ENCODE results near the gene MCL1.
"Not testable (repeated sequence)": the region's sequence is repeated elsewhere in the genome, so short reads cannot be mapped to it uniquely, and the experiment has no call there.

MCL1 gene

DNA sequence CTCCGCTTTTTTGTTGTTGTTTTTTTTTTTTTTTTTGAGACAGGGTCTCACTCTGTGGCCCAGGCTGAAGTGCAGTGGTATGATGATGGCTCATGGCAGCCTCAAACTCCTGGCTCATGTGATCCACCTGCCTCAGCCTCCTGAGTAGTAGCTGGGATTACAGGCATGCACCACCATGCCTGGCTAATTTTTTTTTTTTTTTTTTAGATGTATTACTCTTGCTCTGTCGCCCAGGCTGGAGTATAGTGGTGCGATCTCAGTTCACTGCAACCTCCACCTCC lies 26.0 kb upstream of the MCL1 start:
- POLR2A ChIA-PET: interaction anchor here (0.6 to 3.4 kb wide), 4 partner anchors 26 to 269 kb away, joined by 3 to 23 read pairs (median 4); partner anchors contain the start of gene MCL1
- CTCF ChIA-PET: interaction anchor here (1.1 to 1.8 kb wide), 2 partner anchors 17 to 73 kb away, joined by 3 to 8 read pairs; no protein-coding TSS in a partner anchor
- H3K4me3 ChIP-seq (ENCODE audit: low read depth, low read length); H3K4me1 ChIP-seq (ENCODE audit: control insufficient read depth, insufficient read depth, low read length); H3K36me3 ChIP-seq (ENCODE audit: control insufficient read depth in 2 of 2, insufficient read depth in 1 of 2, low read length in 2 of 2); H3K27ac ChIP-seq (ENCODE audit: extremely low read depth, low read depth, low read length); H3K9me3 ChIP-seq (ENCODE audit: control insufficient read depth, insufficient read depth, low read depth, low read length): not testable (repeated sequence)
- 0 out of 2 replicates have a peak, but pooled peaks have one; percentile 15 for TF ChIP-seq ZNF121 (tag by site-specific recombination; IDR thresholded peaks at IDR 0.05)
- TF ChIP-seq, protein P1, sequence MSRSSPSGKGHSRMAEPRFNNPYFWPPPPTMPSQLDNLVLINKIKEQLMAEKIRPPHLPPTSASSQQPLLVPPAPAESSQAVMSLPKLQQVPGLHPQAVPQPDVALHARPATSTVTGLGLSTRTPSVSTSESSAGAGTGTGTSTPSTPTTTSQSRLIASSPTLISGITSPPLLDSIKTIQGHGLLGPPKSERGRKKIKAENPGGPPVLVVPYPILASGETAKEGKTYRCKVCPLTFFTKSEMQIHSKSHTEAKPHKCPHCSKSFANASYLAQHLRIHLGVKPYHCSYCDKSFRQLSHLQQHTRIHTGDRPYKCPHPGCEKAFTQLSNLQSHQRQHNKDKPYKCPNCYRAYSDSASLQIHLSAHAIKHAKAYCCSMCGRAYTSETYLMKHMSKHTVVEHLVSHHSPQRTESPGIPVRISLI (tag by site-specific recombination; IDR thresholded peaks at IDR 0.05): 0 out of 2 replicates have a peak, but pooled peaks have one; percentile 60

DNA sequence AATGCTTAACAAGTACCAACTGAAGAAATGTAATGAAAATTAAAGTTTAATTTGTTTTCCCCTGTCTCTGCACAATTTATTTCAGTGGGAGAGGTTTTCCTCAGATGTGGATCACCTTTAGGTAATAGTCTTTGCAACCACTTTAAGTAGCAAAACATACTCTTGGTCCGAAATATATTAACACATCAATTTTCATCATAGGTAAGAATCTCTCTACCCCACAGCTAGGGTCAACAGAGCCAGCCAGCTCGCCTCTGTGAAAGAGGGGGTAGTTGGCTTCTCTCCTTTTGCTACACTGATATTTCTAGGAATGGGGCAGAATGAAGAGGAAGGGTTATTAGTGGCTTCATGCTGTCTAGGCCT lies 24.8 kb upstream of the MCL1 start:
- Histone ChIP-seq H3K4me3 (ENCODE audit: low read depth, low read length) (no peak overlapping the region), H3K27ac (ENCODE audit: extremely low read depth, low read depth, low read length) (peak overlapping the region; percentile 17; the same call in 1 of the 2 replicates), H3K9me3 (ENCODE audit: control insufficient read depth, insufficient read depth, low read depth, low read length) (no peaks in the 10 kb centered on the region), H3K36me3 (ENCODE audit: control insufficient read depth in 2 of 2, insufficient read depth in 1 of 2, low read length in 2 of 2) (peaks cover 2 to 10% of the 10 kb centered on the region in 2 experiments; a peak in 2 of 3 replicates), H3K4me1 (ENCODE audit: control insufficient read depth, insufficient read depth, low read length) (peaks cover 3% of the 10 kb centered on the region; the same call in 1 of the 2 replicates)
- ChIA-PET CTCF (interaction anchor here (1.8 to 2.1 kb wide), 3 partner anchors 18 to 44 kb away, joined by 4 to 9 read pairs (median 8); partner anchors contain the start of gene MCL1), POLR2A (interaction anchor here (0.6 to 3.4 kb wide), 2 partner anchors 25 kb away, joined by 4 to 23 read pairs; partner anchors contain the start of genes ENSA and MCL1)
- TF ChIP-seq ZNF274 (IDR thresholded peaks at IDR 0.05; ENCODE audit: low read length) (no peak), ZNF274 (tag by site-specific recombination; IDR thresholded peaks at IDR 0.05; ENCODE audit: borderline replicate concordance) (no peak), ZNF514 (tag by site-specific recombination; IDR thresholded peaks at IDR 0.05) (no peak), ZNF155 (tag by site-specific recombination; IDR thresholded peaks at IDR 0.05) (no peak), ZNF510 (tag by site-specific recombination; IDR thresholded peaks at IDR 0.05; ENCODE audit: insufficient replicate concordance) (no peak), TRIM28 (IDR thresholded peaks at IDR 0.05; ENCODE audit: borderline replicate concordance, low read length) (no peak), ZBTB20 (tag by site-specific recombination; IDR thresholded peaks at IDR 0.05) (no peak)
- TF ChIP-seq, protein P2, sequence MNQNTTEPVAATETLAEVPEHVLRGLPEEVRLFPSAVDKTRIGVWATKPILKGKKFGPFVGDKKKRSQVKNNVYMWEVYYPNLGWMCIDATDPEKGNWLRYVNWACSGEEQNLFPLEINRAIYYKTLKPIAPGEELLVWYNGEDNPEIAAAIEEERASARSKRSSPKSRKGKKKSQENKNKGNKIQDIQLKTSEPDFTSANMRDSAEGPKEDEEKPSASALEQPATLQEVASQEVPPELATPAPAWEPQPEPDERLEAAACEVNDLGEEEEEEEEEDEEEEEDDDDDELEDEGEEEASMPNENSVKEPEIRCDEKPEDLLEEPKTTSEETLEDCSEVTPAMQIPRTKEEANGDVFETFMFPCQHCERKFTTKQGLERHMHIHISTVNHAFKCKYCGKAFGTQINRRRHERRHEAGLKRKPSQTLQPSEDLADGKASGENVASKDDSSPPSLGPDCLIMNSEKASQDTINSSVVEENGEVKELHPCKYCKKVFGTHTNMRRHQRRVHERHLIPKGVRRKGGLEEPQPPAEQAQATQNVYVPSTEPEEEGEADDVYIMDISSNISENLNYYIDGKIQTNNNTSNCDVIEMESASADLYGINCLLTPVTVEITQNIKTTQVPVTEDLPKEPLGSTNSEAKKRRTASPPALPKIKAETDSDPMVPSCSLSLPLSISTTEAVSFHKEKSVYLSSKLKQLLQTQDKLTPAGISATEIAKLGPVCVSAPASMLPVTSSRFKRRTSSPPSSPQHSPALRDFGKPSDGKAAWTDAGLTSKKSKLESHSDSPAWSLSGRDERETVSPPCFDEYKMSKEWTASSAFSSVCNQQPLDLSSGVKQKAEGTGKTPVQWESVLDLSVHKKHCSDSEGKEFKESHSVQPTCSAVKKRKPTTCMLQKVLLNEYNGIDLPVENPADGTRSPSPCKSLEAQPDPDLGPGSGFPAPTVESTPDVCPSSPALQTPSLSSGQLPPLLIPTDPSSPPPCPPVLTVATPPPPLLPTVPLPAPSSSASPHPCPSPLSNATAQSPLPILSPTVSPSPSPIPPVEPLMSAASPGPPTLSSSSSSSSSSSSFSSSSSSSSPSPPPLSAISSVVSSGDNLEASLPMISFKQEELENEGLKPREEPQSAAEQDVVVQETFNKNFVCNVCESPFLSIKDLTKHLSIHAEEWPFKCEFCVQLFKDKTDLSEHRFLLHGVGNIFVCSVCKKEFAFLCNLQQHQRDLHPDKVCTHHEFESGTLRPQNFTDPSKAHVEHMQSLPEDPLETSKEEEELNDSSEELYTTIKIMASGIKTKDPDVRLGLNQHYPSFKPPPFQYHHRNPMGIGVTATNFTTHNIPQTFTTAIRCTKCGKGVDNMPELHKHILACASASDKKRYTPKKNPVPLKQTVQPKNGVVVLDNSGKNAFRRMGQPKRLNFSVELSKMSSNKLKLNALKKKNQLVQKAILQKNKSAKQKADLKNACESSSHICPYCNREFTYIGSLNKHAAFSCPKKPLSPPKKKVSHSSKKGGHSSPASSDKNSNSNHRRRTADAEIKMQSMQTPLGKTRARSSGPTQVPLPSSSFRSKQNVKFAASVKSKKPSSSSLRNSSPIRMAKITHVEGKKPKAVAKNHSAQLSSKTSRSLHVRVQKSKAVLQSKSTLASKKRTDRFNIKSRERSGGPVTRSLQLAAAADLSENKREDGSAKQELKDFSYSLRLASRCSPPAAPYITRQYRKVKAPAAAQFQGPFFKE (tag by site-specific recombination; IDR thresholded peaks at IDR 0.05; ENCODE audit: borderline replicate concordance): no peak

DNA sequence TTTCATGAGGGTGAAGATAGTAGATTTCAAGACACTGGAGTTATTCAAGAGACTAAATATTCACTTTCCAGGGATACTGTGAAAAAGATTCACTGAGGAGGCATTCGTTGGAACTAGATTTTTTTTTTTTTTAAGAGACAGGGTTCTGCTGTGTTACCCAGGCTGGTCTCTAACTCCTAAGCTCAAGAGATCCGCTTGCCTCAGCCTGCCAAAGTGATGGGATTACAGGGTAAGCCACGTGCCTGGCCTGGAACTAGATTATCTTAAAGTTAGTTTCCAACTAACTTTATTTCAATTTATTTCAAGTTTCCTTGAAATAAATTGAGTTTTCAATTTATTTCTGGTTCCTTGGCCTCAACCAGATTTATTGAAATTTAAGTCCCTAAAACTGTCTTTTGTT lies 24.3 kb upstream of the MCL1 start:
- peaks cover 3% of the 10 kb centered on the region; the same call in 1 of the 2 replicates for H3K4me1 ChIP-seq (ENCODE audit: control insufficient read depth, insufficient read depth, low read length)
- CTCF ChIA-PET: interaction anchor here (0.6 to 2.1 kb wide), 7 partner anchors 18 to 377 kb away, joined by 3 to 9 read pairs (median 4); partner anchors contain the start of gene MCL1
- POLR2A ChIA-PET: interaction anchor here (1.2 kb wide), 1 partner anchor 25 kb away, joined by 3 read pairs; no protein-coding TSS in a partner anchor
- TF ChIP-seq ZNF548 (tag by site-specific recombination; IDR thresholded peaks at IDR 0.05): no peak
- no peak overlapping the region for H3K27ac ChIP-seq (ENCODE audit: extremely low read depth, low read depth, low read length)
- no peak overlapping the region for H3K4me3 ChIP-seq (ENCODE audit: low read depth, low read length)
- H3K9me3 ChIP-seq (ENCODE audit: control insufficient read depth, insufficient read depth, low read depth, low read length): no peaks in the 10 kb centered on the region
- peaks cover 3 to 8% of the 10 kb centered on the region in 2 experiments; a peak in 2 of 3 replicates for H3K36me3 ChIP-seq (ENCODE audit: control insufficient read depth in 2 of 2, insufficient read depth in 1 of 2, low read length in 2 of 2)

All from HEK293 (cell line).